ENCODE data around the gene AKR1C1. TPM values are rescaled to one million over a fixed set of nuclear protein-coding genes. Genes with fewer than 3 reads are reported as not detected.
"Not testable (repeated sequence)": the region's sequence is repeated elsewhere in the genome, so short reads cannot be mapped to it uniquely, and the experiment has no call there.

AKR1C1 gene
- total RNA-seq, 2 donors from 2014 or later = 0.32 to 0.71 TPM

GRCh38 chr10:5012595-5012994, 49.4 kb downstream of the AKR1C1 start:
- Mint-ChIP-seq H3K9me3 (no peaks in the 10 kb centered on the region), H3K4me1 (no peaks in the 10 kb centered on the region)
- ATAC-seq (replicated peaks) = no peak

GRCh38 chr10:5013385-5013784, 50.2 kb downstream of the AKR1C1 start:
- no peak overlapping the region for H3K27ac Mint-ChIP-seq
- H3K4me3 Mint-ChIP-seq = no peak overlapping the region
- H3K4me1 Mint-ChIP-seq = no peaks in the 10 kb centered on the region
- no peaks in the 10 kb centered on the region for H3K36me3 Mint-ChIP-seq (ENCODE audit: low read depth)
- H3K27me3 Mint-ChIP-seq = no peaks in the 10 kb centered on the region
- no peaks in the 10 kb centered on the region for H3K9me3 Mint-ChIP-seq
- no peak for ATAC-seq (replicated peaks)

More at GRCh38 chr10:5012595-5012994, 49.4 kb downstream of the AKR1C1 start:
- H3K36me3 Mint-ChIP-seq (ENCODE audit: low read depth) = no peaks in the 10 kb centered on the region
- no peaks in the 10 kb centered on the region for H3K27me3 Mint-ChIP-seq
- no peak overlapping the region for H3K27ac Mint-ChIP-seq
- H3K4me3 Mint-ChIP-seq = no peak overlapping the region

GRCh38 chr10:5014200-5014910, 51.1 kb downstream of the AKR1C1 start:
- not testable (repeated sequence) for H3K4me1 Mint-ChIP-seq; H3K27me3 Mint-ChIP-seq; H3K27ac Mint-ChIP-seq; H3K4me3 Mint-ChIP-seq; H3K36me3 Mint-ChIP-seq (ENCODE audit: low read depth); H3K9me3 Mint-ChIP-seq; ATAC-seq (replicated peaks)

- no peak for ATAC-seq (replicated peaks)
- Mint-ChIP-seq H3K27ac (no peak overlapping the region), H3K36me3 (ENCODE audit: low read depth) (no peaks in the 10 kb centered on the region), H3K9me3 (no peaks in the 10 kb centered on the region), H3K4me1 (no peaks in the 10 kb centered on the region), H3K27me3 (no peaks in the 10 kb centered on the region), H3K4me3 (no peak overlapping the region)
Observed at GRCh38 chr10:5014936-5015335, 51.7 kb downstream of the AKR1C1 start.

GRCh38 chr10:5018134-5018533, 54.9 kb downstream of the AKR1C1 start:
- no peaks in the 10 kb centered on the region for H3K36me3 Mint-ChIP-seq (ENCODE audit: low read depth)
- no peak overlapping the region for H3K27ac Mint-ChIP-seq
- no peaks in the 10 kb centered on the region for H3K27me3 Mint-ChIP-seq
- no peaks in the 10 kb centered on the region for H3K4me1 Mint-ChIP-seq
- H3K4me3 Mint-ChIP-seq = no peak overlapping the region
- ATAC-seq (replicated peaks) = no peak
- no peaks in the 10 kb centered on the region for H3K9me3 Mint-ChIP-seq

- H3K27me3 Mint-ChIP-seq; H3K27ac Mint-ChIP-seq; H3K4me1 Mint-ChIP-seq; ATAC-seq (replicated peaks); H3K9me3 Mint-ChIP-seq; H3K4me3 Mint-ChIP-seq; H3K36me3 Mint-ChIP-seq (ENCODE audit: low read depth): not testable (repeated sequence)
Observed at GRCh38 chr10:5018671-5019277, 55.6 kb downstream of the AKR1C1 start.

GRCh38 chr10:5019770-5020612, 56.8 kb downstream of the AKR1C1 start:
- H3K9me3 Mint-ChIP-seq; H3K27ac Mint-ChIP-seq; H3K4me3 Mint-ChIP-seq; H3K36me3 Mint-ChIP-seq (ENCODE audit: low read depth); ATAC-seq (replicated peaks); H3K27me3 Mint-ChIP-seq; H3K4me1 Mint-ChIP-seq: not testable (repeated sequence)

GRCh38 chr10:5021624-5022290, 58.5 kb downstream of the AKR1C1 start:
- H3K36me3 Mint-ChIP-seq (ENCODE audit: low read depth); H3K27ac Mint-ChIP-seq: not testable (repeated sequence)

GRCh38 chr10:5023177-5023805, 60.1 kb downstream of the AKR1C1 start:
- ATAC-seq (replicated peaks) = no peak
- peaks cover 14% of the 10 kb centered on the region for H3K27me3 Mint-ChIP-seq
- no peak overlapping the region for H3K27ac Mint-ChIP-seq

More at GRCh38 chr10:5021624-5022290, 58.5 kb downstream of the AKR1C1 start:
- not testable (repeated sequence) for H3K4me1 Mint-ChIP-seq; ATAC-seq (replicated peaks); H3K9me3 Mint-ChIP-seq; H3K4me3 Mint-ChIP-seq
- peaks cover 14% of the 10 kb centered on the region for H3K27me3 Mint-ChIP-seq

GRCh38 chr10:5025461-5025881, 62.3 kb downstream of the AKR1C1 start:
- H3K9me3 Mint-ChIP-seq; H3K36me3 Mint-ChIP-seq (ENCODE audit: low read depth); H3K4me3 Mint-ChIP-seq; H3K4me1 Mint-ChIP-seq; H3K27ac Mint-ChIP-seq; ATAC-seq (replicated peaks): not testable (repeated sequence)
- H3K27me3 Mint-ChIP-seq = peaks cover 14% of the 10 kb centered on the region

More at GRCh38 chr10:5023177-5023805, 60.1 kb downstream of the AKR1C1 start:
- H3K4me1 Mint-ChIP-seq = no peaks in the 10 kb centered on the region
- H3K36me3 Mint-ChIP-seq (ENCODE audit: low read depth) = no peaks in the 10 kb centered on the region
- no peak overlapping the region for H3K4me3 Mint-ChIP-seq
- H3K9me3 Mint-ChIP-seq = no peaks in the 10 kb centered on the region

GRCh38 chr10:5030989-5031388, 67.8 kb downstream of the AKR1C1 start:
- Mint-ChIP-seq H3K27me3 (peaks cover 14% of the 10 kb centered on the region), H3K9me3 (peaks cover 26% of the 10 kb centered on the region), H3K4me3 (no peak overlapping the region), H3K4me1 (no peaks in the 10 kb centered on the region), H3K27ac (no peak overlapping the region), H3K36me3 (ENCODE audit: low read depth) (no peaks in the 10 kb centered on the region)
- no peak for ATAC-seq (replicated peaks)

GRCh38 chr10:5031588-5031987, 68.4 kb downstream of the AKR1C1 start:
- not testable (repeated sequence) for H3K27me3 Mint-ChIP-seq; H3K27ac Mint-ChIP-seq; H3K36me3 Mint-ChIP-seq (ENCODE audit: low read depth); H3K4me3 Mint-ChIP-seq; ATAC-seq (replicated peaks); H3K4me1 Mint-ChIP-seq
- peaks cover 26% of the 10 kb centered on the region for H3K9me3 Mint-ChIP-seq

- not testable (repeated sequence) for H3K4me3 Mint-ChIP-seq
Observed at GRCh38 chr10:5032444-5032843, 69.2 kb downstream of the AKR1C1 start.

More at GRCh38 chr10:5032444-5032843, 69.2 kb downstream of the AKR1C1 start:
- not testable (repeated sequence) for H3K4me1 Mint-ChIP-seq; ATAC-seq (replicated peaks); H3K27ac Mint-ChIP-seq; H3K36me3 Mint-ChIP-seq (ENCODE audit: low read depth)
- peaks cover 26% of the 10 kb centered on the region for H3K9me3 Mint-ChIP-seq
- H3K27me3 Mint-ChIP-seq = peaks cover 15% of the 10 kb centered on the region

Measured in activated T-helper 17 cell treated with anti-CD3 and anti-CD28 coated beads, Interleukin-2, amount 50 U/mL, for 72 hours (primary cell).